Thoracic aorta (tissue), 2 donors: ENCODE results near the gene CYP2S1. TPM values are rescaled to one million over a fixed set of nuclear protein-coding genes. Genes with fewer than 3 reads are reported as not detected.

Experiments used
- ATAC-seq: fragments of 150-250 bp; one replicate; pipeline ENCODE4 v1.8.0; 2017; ENCODE audit warnings: low read depth; ENCODE audit not compliant: insufficient number of reproducible peaks, low FRiP score
- DNase-seq: peaks from one replicate; pipeline ENCODE4 v3.0.0-alpha.2; 2020; ENCODE audit warnings: low spot score
- H3K27ac ChIP-seq, 2 donors: fragments of 200-600 bp; sonication (generic); 1 replicate in 1 of 2; 2 replicates in 1 of 2; pipeline ENCODE4 v1.5.1; 2016; ENCODE audit warnings: mild to moderate bottlenecking in 2 of 2, moderate library complexity in 2 of 2
- H3K27me3 ChIP-seq: fragments of 200-600 bp; sonication (generic); replicated peaks from 2 replicates; pipeline ENCODE4 v1.6.0; 2016; ENCODE audit warnings: mild to moderate bottlenecking; ENCODE audit not compliant: insufficient read depth
- H3K36me3 ChIP-seq: fragments of 200-600 bp; sonication (generic); one replicate; pipeline ENCODE4 v1.5.1; 2016
- H3K4me1 ChIP-seq, 2 donors: fragments of 200-600 bp; sonication (generic); 1 replicate in 1 of 2; 2 replicates in 1 of 2; pipeline versions ENCODE4 v1.5.1 to v1.6.0; 2016; ENCODE audit warnings: low read depth in 2 of 2, mild to moderate bottlenecking in 1 of 2; ENCODE audit not compliant: control insufficient read depth in 1 of 2
- H3K4me3 ChIP-seq: fragments of 200-600 bp; sonication (generic); 2 replicates; pipeline ENCODE4 v1.5.1; 2016; ENCODE audit warnings: mild to moderate bottlenecking
- H3K9me3 ChIP-seq: fragments of 200-600 bp; sonication (generic); 2 replicates; pipeline ENCODE4 v1.5.1; 2016
- CTCF ChIP-seq: fragments of 200-600 bp; sonication (generic); IDR thresholded peaks from one replicate; pipeline ENCODE4 v1.5.1; 2019; ENCODE audit warnings: antibody characterized with exemption
- total RNA-seq, 2 donors: library from RNA; depleted of rRNA; stranded (reverse); fragments of >200 nt; gene quantifications; one replicate each; pipeline versions ENCODE4 v1.1.0 to v1.2.3, GENCODE V29; 2016

CYP2S1 gene
- total RNA-seq, 2 donors from 2014 or later: 2.3 to 12.4 TPM

GRCh38 chr19:41245843-41246242 is 52.8 kb downstream of the CYP2S1 start:
- no peak overlapping the region for H3K4me3 ChIP-seq
- ATAC-seq (no peak), DNase-seq (no peak)
- H3K9me3 ChIP-seq: no peaks in the 10 kb centered on the region
- H3K27me3 ChIP-seq: no peaks in the 10 kb centered on the region
- peaks cover 83% of the 10 kb centered on the region for H3K36me3 ChIP-seq
- no peak overlapping the region for H3K27ac ChIP-seq
- no peak for TF ChIP-seq CTCF
- H3K4me1 ChIP-seq: no peaks in the 10 kb centered on the region

- Histone ChIP-seq H3K4me1 (no peaks in the 10 kb centered on the region), H3K27ac (no peak overlapping the region), H3K9me3 (no peaks in the 10 kb centered on the region), H3K4me3 (no peak overlapping the region), H3K36me3 (peaks cover 88% of the 10 kb centered on the region), H3K27me3 (no peaks in the 10 kb centered on the region)
- no peak for ATAC-seq
- TF ChIP-seq CTCF: no peak
- no peak for DNase-seq
Observed at GRCh38 chr19:41248895-41249294, 55.9 kb downstream of the CYP2S1 start.

- no peak for ATAC-seq
- Histone ChIP-seq H3K36me3 (peaks cover 85% of the 10 kb centered on the region), H3K4me1 (no peaks in the 10 kb centered on the region), H3K9me3 (no peaks in the 10 kb centered on the region), H3K4me3 (no peak overlapping the region), H3K27ac (no peak overlapping the region), H3K27me3 (no peaks in the 10 kb centered on the region)
- no peak for TF ChIP-seq CTCF
- no peak for DNase-seq
Observed at GRCh38 chr19:41249707-41250423, 56.8 kb downstream of the CYP2S1 start.

- no peak overlapping the region for H3K4me3 ChIP-seq
- no peak overlapping the region for H3K27ac ChIP-seq
- no peaks in the 10 kb centered on the region for H3K27me3 ChIP-seq
- peaks cover 90% of the 10 kb centered on the region for H3K36me3 ChIP-seq
- no peak for DNase-seq
- no peak for ATAC-seq
- H3K4me1 ChIP-seq: no peaks in the 10 kb centered on the region
- H3K9me3 ChIP-seq: no peaks in the 10 kb centered on the region
- no peak for TF ChIP-seq CTCF
Observed at GRCh38 chr19:41253660-41254059, 60.6 kb downstream of the CYP2S1 start.

GRCh38 chr19:41255171-41255570 is 62.2 kb downstream of the CYP2S1 start:
- H3K4me3 ChIP-seq: no peak overlapping the region
- no peaks in the 10 kb centered on the region for H3K4me1 ChIP-seq
- H3K36me3 ChIP-seq: peaks cover 89% of the 10 kb centered on the region
- ATAC-seq: no peak
- no peak for TF ChIP-seq CTCF
- no peak for DNase-seq
- no peaks in the 10 kb centered on the region for H3K9me3 ChIP-seq
- H3K27ac ChIP-seq: no peak overlapping the region
- H3K27me3 ChIP-seq: no peaks in the 10 kb centered on the region

Other genes starting within 250 kb of the CYP2S1 start
- gene CYP2B6, start 201.9 kb upstream of the CYP2S1 start, total RNA-seq: not detected
- gene CYP2A13, start 104.8 kb upstream of the CYP2S1 start, total RNA-seq: not detected
- gene CYP2F1, start 78.8 kb upstream of the CYP2S1 start, total RNA-seq: not detected
- gene AXL, start 26.0 kb downstream of the CYP2S1 start, total RNA-seq: 100 to 1,000 TPM; 138 to 157 TPM
- 100 to 1,000 TPM; 142 to 147 TPM for gene HNRNPUL1, start 71.2 kb downstream of the CYP2S1 start, total RNA-seq
- 10 to 100 TPM; 15.2 to 22.4 TPM for gene CCDC97, start 117.0 kb downstream of the CYP2S1 start, total RNA-seq
- 10 to 100 TPM; 55.1 to 69.6 TPM for gene TGFB1, start 160.7 kb downstream of the CYP2S1 start, total RNA-seq
- 1 to 10 TPM; 1.2 to 4.0 TPM for gene B9D2, start 170.9 kb downstream of the CYP2S1 start, total RNA-seq
- gene TMEM91, start 183.3 kb downstream of the CYP2S1 start, total RNA-seq: 10 to 100 TPM; 20.0 to 44.0 TPM
- 10 to 100 TPM in 1 of 2 donors, 1 to 10 TPM in 1; 7.1 to 16.9 TPM for gene EXOSC5, start 204.1 kb downstream of the CYP2S1 start, total RNA-seq
- gene BCKDHA, start 204.6 kb downstream of the CYP2S1 start, total RNA-seq: 10 to 100 TPM; 18.5 to 35.9 TPM
- 1 to 10 TPM; 4.0 to 4.2 TPM for gene B3GNT8, start 234.2 kb downstream of the CYP2S1 start, total RNA-seq
- 10 to 100 TPM; 21.7 to 27.9 TPM for gene DMAC2, start 246.7 kb downstream of the CYP2S1 start, total RNA-seq
- gene ERICH4, start 249.9 kb downstream of the CYP2S1 start, total RNA-seq: not detected